Activated CD4-positive, alpha-beta T cell treated with anti-CD3 and anti-CD28 coated beads, Interleukin-2, amount 50 U/mL, for 24 hours (primary cell): ENCODE results near the gene FITM1.
"Not testable (repeated sequence)": the region's sequence is repeated elsewhere in the genome, so short reads cannot be mapped to it uniquely, and the experiment has no call there.

Source experiments
- DNase-seq, 2 donors: peaks; one replicate each; pipeline ENCODE4 v3.0.0-alpha.2; 2020; ENCODE audit warnings: low read depth in 1 of 2, low spot score in 1 of 2

The FITM1 gene

GRCh38 chr14:24098229-24098926, 32.1 kb upstream of the FITM1 start:
- DNase-seq, result no peak

GRCh38 chr14:24098927-24099813, 31.3 kb upstream of the FITM1 start:
- DNase-seq, result no peak

GRCh38 chr14:24100197-24100981, 30.1 kb upstream of the FITM1 start:
- DNase-seq, result no peak

GRCh38 chr14:24100982-24101494, 29.4 kb upstream of the FITM1 start:
- no peak for DNase-seq

- DNase-seq, result no peak
Observed at GRCh38 chr14:24102357-24103048, 28.0 kb upstream of the FITM1 start.

GRCh38 chr14:24103451-24103850, 27.0 kb upstream of the FITM1 start:
- DNase-seq, result no peak

- DNase-seq, result not testable (repeated sequence)
Observed at GRCh38 chr14:24105609-24106239, 24.7 kb upstream of the FITM1 start.

- DNase-seq, result no peak
Observed at GRCh38 chr14:24106672-24107271, 23.7 kb upstream of the FITM1 start.

GRCh38 chr14:24108336-24108874, 22.1 kb upstream of the FITM1 start:
- DNase-seq, result no peak

- DNase-seq, result no peak
Observed at GRCh38 chr14:24110060-24110459, 20.4 kb upstream of the FITM1 start.

GRCh38 chr14:24110523-24110922, 19.9 kb upstream of the FITM1 start:
- no peak for DNase-seq

GRCh38 chr14:24113379-24113800, 17.1 kb upstream of the FITM1 start:
- no peak for DNase-seq

- DNase-seq, result peak; percentile 61 to 80
Observed at GRCh38 chr14:24113801-24114531, 16.5 kb upstream of the FITM1 start.

GRCh38 chr14:24114532-24115421, 15.7 kb upstream of the FITM1 start, which contains the start of the genes DCAF11 and NRL:
DCAF11 (plus strand) TSS chr14:24114777; CDS start chr14:24115595, 818 bp downstream.
NRL (minus strand) TSS chr14:24114949; CDS start chr14:24082848, 32,101 bp downstream.
- peak; percentile 98 for DNase-seq

GRCh38 chr14:24115422-24116127, 14.9 kb upstream of the FITM1 start:
- no peak for DNase-seq

GRCh38 chr14:24116128-24116814, 14.2 kb upstream of the FITM1 start:
- DNase-seq, result no peak
